Retina (tissue), 1 donor: Measurements from ENCODE around the gene MAG.

Experiments
- DNase-seq: peaks from one replicate; pipeline ENCODE4 v3.0.0-alpha.2; 2016

Gene MAG

GRCh38 chr19:35265126-35265899 lies 26.6 kb upstream of the MAG start:
- DNase-seq: no peak

DNA sequence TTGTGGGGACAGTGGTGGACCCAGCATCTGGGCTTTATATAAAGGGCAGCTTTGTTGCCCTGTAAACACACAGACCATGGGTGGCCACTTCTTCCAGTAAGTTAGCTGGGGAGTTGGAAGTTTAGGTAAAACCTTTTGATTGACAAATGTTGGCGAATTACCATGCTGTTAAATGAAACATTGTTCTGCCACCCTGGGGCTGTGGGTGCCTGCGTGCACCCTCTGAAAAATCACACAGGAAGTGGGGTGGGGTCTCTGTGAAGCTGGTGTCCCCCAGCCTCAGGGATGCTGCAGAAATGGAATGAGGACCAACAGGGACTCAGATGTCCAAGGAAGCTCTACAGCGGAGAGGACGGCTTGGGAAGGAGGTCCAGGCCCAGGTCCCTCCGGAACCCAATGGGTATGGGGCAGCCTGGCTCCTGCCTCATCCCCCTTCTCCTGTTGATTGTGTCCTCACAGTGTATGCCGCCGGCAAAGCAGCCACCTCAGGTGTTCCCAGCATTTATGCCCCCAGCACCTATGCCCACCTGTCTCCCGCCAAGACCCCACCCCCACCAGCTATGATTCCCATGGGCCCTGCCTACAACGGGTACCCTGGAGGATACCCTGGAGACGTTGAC lies 26.0 kb upstream of the MAG start:
- no peak for DNase-seq

GRCh38 chr19:35266520-35267352 lies 25.2 kb upstream of the MAG start:
- no peak for DNase-seq

- no peak for DNase-seq
Measured at GRCh38 chr19:35267353-35267817, 24.6 kb upstream of the MAG start.

- DNase-seq: peak; percentile 80
Measured at GRCh38 chr19:35267818-35268535, 24.0 kb upstream of the MAG start.

DNA sequence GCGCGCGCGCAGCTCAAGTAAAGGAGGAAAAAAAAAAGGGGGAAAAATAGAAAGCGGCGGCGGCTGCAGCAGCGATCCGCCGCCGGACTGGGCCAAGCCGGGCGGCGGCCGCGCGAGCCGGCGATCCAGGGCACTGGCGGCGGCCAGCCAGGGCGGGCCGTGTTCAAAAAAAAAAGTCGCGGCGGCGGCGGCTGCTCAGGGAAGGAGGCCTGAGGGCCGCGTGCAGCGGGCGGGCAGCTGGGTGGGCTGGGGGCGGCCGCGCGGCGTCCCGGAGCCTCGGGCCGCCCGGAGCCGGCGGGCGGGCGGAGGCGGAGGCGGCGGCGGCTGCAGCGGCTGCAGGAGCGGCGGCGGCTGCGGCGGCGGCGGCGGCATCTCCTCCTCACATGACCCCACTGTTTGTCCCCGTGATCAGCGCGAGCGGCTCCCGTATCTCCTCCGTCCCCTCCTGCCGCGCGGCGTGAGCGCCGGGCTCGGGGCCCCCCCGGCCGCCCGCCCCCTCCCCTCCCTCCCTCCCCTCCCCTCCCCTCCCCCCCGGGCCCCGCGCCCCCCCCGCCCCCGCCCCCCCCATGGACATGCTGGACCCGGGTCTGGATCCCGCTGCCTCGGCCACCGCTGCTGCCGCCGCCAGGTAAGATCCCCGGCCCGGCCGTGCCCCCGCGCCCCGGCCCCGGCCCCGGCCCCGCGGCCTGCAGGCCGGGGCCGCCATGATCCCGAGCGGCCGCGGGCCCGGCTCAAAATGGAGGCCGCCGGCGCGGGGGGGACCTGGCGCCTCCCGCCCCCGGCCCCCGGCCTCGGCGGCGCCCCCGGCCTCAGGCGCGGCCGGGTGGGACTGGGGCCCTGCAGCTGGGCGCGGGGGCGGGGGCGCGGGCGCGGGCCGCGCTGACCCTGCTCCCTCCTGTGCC lies 23.2 kb upstream of the MAG start, which contains the start of gene USF2:
Gene USF2, plus strand, starts transcription at position 427 of the 902 bp plus-strand sequence. Its CDS starts 140 bp downstream, at position 567.
- no peak for DNase-seq

- DNase-seq: peak; percentile 86
Measured at GRCh38 chr19:35269438-35270117, 22.4 kb upstream of the MAG start.

DNA sequence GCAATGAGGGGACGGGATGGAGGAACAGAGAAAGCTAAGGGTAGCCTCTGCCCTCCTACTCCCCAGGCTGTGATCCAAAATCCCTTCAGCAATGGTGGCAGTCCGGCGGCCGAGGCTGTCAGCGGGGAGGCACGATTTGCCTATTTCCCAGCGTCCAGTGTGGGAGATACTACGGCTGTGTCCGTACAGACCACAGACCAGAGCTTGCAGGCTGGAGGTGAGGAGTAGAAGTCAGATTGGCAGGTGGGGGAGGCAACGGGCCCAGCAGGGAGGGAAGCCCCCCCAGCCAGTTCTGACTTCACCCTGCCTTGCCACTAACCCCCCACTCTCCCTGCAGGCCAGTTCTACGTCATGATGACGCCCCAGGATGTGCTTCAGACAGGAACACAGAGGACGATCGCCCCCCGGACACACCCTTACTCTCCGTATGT lies 21.6 kb upstream of the MAG start:
- no peak for DNase-seq

DNA sequence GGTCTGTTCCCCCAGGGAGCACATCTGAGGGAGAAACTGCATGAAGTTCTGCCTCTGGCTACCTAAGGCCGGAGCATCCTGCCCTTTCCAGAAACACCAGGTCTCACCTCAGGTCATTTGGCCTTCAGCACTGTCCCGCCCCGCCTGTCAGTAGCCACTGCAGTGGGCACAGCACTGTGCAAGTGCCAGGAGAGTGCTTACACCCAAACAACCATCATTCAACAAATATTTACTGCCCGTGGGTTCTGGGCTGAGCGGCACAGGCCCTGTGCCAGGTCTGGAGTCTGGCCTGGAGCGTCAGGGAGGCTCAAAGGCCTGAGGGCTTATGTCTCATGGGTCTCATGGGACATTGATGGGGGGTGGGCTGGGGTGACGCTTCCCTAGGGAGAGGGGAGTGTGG lies 20.4 kb upstream of the MAG start:
- no peak for DNase-seq

DNA sequence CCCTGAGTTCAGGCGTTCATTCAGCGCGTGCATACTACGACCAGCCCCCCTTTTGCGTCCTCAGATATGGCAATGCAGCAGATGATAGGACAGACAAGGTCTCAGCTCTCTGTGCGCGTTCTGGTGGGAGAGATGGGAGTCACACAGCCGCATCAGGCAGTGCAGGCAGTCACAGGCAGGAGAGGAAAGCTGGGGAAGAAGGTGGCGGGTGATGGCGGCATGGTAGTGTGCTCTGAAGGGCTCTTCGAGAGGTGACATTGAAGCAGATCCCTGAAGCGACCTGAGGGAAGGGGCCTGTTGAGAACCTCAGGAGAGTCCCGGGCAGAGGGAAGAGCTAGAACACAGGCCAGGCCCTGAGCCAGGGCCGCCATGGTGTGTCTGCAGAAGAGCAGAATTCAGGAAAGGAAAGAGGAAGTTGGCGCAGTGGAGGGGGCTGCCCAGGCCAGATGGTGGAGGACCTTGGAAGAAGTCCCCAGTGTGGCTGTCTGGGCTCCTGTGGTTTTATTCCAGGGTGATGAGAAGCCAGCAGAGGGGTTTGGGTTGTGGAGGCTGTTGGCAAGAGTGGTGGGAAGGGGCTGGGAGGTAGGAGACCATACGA lies 19.7 kb upstream of the MAG start:
- DNase-seq: no peak

DNA sequence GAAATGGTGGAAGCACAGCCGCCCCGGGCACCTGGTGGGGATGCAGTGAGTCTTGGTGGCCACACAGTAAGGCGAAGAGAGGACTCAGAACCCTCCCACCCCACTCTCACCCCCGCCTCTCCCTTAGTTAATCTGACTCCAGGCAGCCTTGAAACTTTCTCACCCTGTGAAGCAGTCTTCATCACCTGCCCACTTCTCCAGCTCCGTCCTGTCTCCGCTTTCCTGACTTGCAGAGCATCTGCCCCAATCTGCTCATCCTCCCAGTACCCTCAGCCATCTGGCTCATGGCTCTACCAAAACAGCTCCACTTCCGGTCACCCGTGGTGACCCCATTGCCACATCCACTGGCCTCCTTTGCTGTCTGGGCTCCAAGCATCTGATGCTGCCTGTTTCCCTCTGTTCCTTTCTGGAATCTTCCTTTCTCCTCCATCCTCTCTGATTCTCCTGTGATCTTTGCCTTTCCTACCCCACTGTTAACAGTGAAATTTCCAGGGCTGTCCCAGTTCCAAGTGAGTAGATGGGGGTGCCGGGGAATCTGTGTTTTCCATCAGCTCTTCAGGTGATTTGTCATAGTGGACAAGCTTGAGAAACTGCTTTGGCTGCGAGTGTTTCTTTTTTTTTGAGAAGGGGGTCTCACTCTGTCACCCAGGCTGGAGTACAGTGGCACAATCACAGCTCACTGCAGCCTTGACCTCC lies 18.9 kb upstream of the MAG start:
- no peak for DNase-seq

- no peak for DNase-seq
Measured at GRCh38 chr19:35273686-35274259, 18.2 kb upstream of the MAG start.

DNA sequence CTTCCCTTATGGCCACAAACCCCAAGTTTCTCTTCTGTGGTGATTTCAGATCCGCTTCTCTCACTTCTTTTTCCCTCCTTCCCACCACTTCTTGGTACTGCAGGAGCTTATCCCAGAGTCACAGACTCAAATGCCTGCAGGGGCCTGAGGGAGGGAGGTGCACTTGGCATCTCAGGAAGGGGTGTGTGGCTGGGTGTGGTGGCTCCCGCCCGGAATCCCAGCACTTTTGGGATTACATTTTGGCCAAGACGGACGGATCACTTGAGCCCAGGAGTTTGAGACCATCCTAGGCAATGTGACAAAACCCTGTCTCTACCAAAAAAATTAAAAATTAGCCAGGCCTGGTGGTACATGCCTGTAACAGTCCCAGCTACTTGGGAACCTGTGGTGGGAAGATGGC lies 17.6 kb upstream of the MAG start:
- DNase-seq: no peak

- no peak for DNase-seq
Measured at GRCh38 chr19:35276706-35277281, 15.2 kb upstream of the MAG start.

DNA sequence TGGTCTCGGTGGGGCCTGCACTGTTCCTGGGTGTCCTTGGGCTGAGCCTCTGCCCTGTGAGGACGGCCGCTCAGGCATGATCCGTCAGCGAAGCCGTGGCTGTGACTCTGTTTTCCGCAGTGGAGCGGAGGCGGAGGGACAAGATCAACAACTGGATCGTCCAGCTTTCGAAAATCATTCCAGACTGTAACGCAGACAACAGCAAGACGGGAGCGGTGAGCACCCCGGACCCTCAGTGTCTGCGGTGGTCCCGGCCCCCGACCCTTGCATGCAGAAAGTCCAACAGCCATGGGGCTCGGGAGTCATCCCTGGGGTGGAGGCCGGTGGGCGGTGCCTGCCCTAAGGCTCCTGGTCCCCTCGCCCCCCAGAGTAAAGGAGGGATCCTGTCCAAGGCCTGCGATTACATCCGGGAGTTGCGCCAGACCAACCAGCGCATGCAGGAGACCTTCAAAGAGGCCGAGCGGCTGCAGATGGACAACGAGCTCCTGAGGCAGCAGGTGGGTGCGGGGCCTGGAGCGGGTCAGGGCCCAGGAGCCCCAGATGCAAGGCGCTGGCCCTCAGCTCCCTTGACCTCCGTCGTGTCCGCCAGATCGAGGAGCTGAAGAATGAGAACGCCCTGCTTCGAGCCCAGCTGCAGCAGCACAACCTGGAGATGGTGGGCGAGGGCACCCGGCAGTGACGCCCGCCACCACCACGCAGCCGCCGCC lies 13.2 kb upstream of the MAG start:
- DNase-seq: no peak

DNA sequence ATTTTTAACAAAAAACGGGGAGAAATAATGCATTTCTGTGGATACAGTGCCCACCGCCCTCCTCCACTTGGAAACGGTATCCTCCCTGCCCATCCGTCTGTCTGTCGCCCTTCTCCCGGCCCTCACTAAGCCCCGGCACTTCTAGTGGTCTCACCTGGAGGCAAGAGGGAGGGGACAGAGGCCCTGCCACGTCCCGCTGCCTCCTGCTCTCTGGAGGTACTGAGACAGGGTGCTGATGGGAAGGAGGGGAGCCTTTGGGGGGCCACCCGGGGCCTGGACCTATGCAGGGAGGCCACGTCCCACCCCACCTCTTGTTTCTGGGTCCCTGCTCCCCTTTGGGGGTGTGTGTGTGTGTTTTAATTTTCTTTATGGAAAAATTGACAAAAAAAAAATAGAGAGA lies 12.6 kb upstream of the MAG start:
- DNase-seq: no peak

DNA sequence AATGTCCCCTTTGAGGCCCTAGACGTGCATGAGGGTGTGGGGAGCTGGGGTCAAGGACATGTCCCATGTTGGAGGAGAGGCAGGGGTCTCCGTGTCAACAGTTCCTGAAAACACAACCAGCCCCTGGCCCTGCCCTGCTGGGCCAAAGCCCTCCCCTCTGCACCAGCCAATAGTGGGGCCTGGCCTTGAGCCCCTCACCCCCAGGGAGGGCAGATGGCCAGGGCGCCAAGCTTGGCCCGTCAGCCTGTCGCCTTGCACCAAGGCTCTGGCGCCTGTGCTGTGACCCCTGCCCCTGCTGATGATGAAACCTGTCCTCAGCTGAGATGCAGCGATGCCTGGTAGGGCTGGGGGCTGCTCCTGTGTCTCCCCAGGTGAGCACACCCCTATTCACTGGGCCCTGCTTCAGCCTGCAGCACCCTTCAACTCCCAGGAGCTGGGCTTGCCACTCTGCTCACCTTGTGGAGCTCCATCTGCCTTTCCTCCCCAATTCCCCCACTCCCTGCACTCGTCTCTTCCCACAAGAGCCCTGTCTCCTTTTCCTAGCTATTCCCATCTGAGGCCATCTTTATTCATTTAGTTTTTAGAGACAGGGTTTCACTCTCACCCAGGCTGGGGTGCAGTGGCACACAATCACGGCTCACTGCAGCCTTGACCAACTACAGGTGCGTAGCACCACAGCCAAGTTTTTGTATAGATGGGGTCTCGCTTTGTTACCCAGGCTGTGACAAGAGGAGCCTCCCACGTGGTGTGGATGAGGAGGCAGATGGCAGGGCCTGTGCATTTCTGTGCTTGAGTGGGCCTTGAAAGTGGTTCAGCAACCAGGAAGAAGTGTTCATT lies 11.8 kb upstream of the MAG start:
- DNase-seq: no peak

DNA sequence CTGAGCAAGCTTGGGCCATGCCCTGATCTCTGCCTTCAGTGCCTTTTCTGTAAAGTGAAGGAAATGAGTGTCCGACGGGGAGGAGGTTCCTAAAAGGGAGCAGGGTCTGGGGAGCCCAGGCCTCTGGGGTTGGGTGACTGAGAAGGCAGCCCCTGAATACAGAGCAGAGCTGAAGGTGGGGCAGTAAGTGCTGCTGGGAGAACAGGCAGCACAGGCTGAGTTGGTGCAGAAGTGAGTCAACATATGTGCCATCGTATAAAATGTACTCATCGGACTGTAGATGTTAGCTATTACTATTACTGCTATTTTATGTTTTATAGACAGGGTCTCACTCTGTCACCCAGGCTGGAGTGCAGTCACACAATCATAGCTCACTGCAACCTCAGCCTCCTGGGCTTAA lies 10.7 kb upstream of the MAG start:
- DNase-seq: no peak
